ENCODE data around the gene PBX2. TPM values are rescaled to one million over a fixed set of nuclear protein-coding genes. Genes with fewer than 3 reads are reported as not detected.

Gene PBX2
- total RNA-seq, 3 donors from 2014 or later: 32.3 to 61.6 (median 48.5) TPM

DNA sequence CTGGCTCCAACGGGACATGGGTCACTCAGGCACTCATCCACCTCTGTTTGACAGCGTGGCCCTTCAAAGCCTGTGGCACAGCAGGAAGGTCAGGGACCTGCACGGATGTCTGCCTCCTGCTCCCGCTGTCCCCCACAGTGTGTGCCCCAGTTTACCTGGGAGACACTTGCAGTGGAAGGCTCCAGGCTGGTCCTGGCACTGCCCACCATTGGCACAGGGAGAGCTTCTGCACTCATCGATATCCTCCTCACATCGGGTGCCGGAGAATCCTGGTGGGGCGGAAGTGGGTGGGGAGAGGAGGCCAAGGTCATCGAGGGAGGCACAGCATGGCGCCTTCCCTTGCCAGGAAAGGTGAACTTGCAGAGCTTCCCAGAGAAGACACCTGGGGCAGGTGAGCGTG lies 27.0 kb upstream of the PBX2 start:
- Histone ChIP-seq H3K27ac (no peak overlapping the region), H3K27me3 (no peaks in the 10 kb centered on the region), H3K9me3 (no peaks in the 10 kb centered on the region), H3K4me1 (no peaks in the 10 kb centered on the region), H3K4me3 (no peak overlapping the region), H3K36me3 (no peaks in the 10 kb centered on the region)
- intact Hi-C loops (cut with DNase I; ENCODE audit: low total_unique reads): no loop called here
- DNase-seq (ENCODE audit: low spot score in 2 of 2): no peak
- TF ChIP-seq, protein P1, sequence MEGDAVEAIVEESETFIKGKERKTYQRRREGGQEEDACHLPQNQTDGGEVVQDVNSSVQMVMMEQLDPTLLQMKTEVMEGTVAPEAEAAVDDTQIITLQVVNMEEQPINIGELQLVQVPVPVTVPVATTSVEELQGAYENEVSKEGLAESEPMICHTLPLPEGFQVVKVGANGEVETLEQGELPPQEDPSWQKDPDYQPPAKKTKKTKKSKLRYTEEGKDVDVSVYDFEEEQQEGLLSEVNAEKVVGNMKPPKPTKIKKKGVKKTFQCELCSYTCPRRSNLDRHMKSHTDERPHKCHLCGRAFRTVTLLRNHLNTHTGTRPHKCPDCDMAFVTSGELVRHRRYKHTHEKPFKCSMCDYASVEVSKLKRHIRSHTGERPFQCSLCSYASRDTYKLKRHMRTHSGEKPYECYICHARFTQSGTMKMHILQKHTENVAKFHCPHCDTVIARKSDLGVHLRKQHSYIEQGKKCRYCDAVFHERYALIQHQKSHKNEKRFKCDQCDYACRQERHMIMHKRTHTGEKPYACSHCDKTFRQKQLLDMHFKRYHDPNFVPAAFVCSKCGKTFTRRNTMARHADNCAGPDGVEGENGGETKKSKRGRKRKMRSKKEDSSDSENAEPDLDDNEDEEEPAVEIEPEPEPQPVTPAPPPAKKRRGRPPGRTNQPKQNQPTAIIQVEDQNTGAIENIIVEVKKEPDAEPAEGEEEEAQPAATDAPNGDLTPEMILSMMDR (IDR thresholded peaks at IDR 0.05): no peak
- no peak for TF ChIP-seq POLR2A (IDR thresholded peaks at IDR 0.05)
- no peak for TF ChIP-seq POLR2AphosphoS5 (IDR thresholded peaks at IDR 0.05)

DNA sequence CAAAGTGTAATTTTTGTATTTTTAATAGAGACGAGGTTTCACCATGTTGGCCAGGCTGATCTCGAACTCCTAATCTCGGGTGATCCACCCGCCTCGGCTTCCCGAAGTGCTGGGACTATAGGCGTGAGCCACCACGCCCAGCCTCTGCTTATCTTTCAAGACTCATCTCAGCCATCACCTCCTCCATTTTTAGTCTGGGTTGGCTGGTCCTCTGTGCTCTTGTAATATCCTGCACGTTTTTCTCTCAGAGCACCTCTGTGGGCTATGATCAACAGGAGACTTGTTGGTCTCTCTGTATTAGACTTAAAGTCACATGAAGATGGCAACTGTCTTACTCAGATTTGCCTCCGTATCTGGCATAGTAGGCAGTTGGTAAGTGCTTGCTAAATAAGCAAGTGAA lies 26.3 kb upstream of the PBX2 start:
- Histone ChIP-seq H3K27me3 (no peaks in the 10 kb centered on the region), H3K36me3 (no peaks in the 10 kb centered on the region), H3K27ac (no peak overlapping the region), H3K4me3 (no peak overlapping the region), H3K9me3 (no peaks in the 10 kb centered on the region), H3K4me1 (no peaks in the 10 kb centered on the region)
- intact Hi-C loops (cut with DNase I; ENCODE audit: low total_unique reads): no loop called here
- no peak for TF ChIP-seq POLR2AphosphoS5 (IDR thresholded peaks at IDR 0.05)
- no peak for TF ChIP-seq POLR2A (IDR thresholded peaks at IDR 0.05)
- TF ChIP-seq, protein P1 (IDR thresholded peaks at IDR 0.05): no peak
- DNase-seq (ENCODE audit: low spot score in 2 of 2): no peak

DNA sequence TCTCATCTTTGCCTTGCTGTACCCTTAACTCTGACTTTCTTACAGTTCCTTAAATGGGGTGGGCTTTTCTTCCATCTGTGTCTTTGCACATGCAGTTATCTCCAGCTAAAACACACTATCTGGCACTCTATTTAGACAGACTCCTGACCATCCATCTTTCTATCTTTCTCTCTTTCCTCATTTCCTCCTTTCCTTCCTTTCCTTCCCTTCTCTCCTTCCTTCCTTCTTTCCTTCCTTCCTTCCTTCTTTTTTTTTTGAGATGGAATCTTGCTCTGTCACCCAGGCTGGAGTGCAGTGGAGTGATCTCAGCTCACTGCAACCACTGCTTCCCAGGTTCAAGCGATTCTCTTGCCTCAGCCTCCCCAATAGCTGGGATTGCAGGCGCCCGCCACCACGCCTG lies 25.6 kb upstream of the PBX2 start:
- Histone ChIP-seq H3K4me1 (no peaks in the 10 kb centered on the region), H3K27me3 (no peaks in the 10 kb centered on the region), H3K27ac (no peak overlapping the region), H3K9me3 (no peaks in the 10 kb centered on the region), H3K4me3 (no peak overlapping the region), H3K36me3 (no peaks in the 10 kb centered on the region)
- intact Hi-C loops (cut with DNase I; ENCODE audit: low total_unique reads): no loop called here
- TF ChIP-seq POLR2A (IDR thresholded peaks at IDR 0.05) (no peak), POLR2AphosphoS5 (IDR thresholded peaks at IDR 0.05) (no peak)
- TF ChIP-seq, protein P1 (IDR thresholded peaks at IDR 0.05): no peak
- no peak for DNase-seq (ENCODE audit: low spot score in 2 of 2)

DNA sequence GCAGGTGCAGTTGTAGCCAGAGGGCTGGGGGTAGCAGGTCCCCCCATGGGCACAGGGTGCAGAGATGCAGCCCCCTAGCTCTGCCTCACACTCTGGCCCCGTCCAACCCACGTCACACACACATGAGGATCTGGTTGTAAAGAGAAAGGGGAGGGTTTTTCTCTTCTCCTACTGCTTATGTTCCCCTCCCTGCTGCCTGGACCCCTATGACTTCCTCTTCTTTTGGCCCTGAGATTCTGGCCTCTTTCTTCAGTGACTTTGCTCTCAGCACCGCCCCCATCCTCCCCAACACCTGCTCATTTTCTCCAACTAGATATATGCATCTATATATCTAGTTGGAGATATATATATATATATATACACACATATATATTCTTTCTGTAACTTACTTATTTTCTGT lies 24.1 kb upstream of the PBX2 start:
- no peaks in the 10 kb centered on the region for H3K36me3 ChIP-seq
- no peak for DNase-seq (ENCODE audit: low spot score in 2 of 2)
- no peaks in the 10 kb centered on the region for H3K9me3 ChIP-seq
- TF ChIP-seq, protein P1 (IDR thresholded peaks at IDR 0.05): no peak
- TF ChIP-seq POLR2A (IDR thresholded peaks at IDR 0.05) (no peak), POLR2AphosphoS5 (IDR thresholded peaks at IDR 0.05) (no peak)
- no peaks in the 10 kb centered on the region for H3K27me3 ChIP-seq
- intact Hi-C loops (cut with DNase I; ENCODE audit: low total_unique reads): no loop called here
- no peak overlapping the region for H3K27ac ChIP-seq
- H3K4me1 ChIP-seq: no peaks in the 10 kb centered on the region
- H3K4me3 ChIP-seq: no peak overlapping the region

DNA sequence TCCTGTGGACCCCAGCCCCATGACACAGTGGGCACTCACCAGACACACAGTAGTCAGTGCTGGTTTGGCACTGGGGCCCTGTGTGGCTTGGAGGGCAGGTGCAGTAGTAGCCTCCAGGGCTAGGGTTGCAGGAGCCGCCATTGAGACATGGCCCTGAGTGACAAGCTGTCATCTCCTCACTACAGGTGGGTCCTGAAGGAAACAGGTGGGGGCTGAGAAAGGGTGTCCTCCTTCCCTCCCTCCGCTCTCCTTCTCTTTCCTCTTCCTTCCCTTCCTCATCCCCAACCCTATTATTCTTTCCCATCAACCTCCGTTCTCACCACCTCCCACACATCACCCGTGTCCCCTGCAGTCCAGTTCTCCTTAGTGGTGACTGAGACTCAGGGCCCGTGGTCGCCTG lies 23.6 kb upstream of the PBX2 start:
- Histone ChIP-seq H3K27me3 (no peaks in the 10 kb centered on the region), H3K4me3 (no peak overlapping the region), H3K9me3 (no peaks in the 10 kb centered on the region), H3K36me3 (no peaks in the 10 kb centered on the region), H3K4me1 (no peaks in the 10 kb centered on the region), H3K27ac (no peak overlapping the region)
- intact Hi-C loops (cut with DNase I; ENCODE audit: low total_unique reads): no loop called here
- no peak for DNase-seq (ENCODE audit: low spot score in 2 of 2)
- TF ChIP-seq POLR2A (IDR thresholded peaks at IDR 0.05) (no peak), POLR2AphosphoS5 (IDR thresholded peaks at IDR 0.05) (no peak)
- TF ChIP-seq, protein P1 (IDR thresholded peaks at IDR 0.05): no peak

Measured in breast epithelium (tissue), 4 donors.